Mesodermal cell (in vitro differentiated cells): ENCODE results near the gene STX19.

Experiments used
- H3K27ac ChIP-seq: 2 replicates; pipeline ENCODE4 v1.7.0; 2013; ENCODE audit warnings: mild to moderate bottlenecking, low read depth, low read length, moderate library complexity; ENCODE audit not compliant: severe bottlenecking
- H3K36me3 ChIP-seq: 2 replicates; pipeline ENCODE4 v1.7.1; 2013; ENCODE audit warnings: mild to moderate bottlenecking, low read length, moderate library complexity; ENCODE audit not compliant: control insufficient read depth, insufficient read depth
- H3K4me1 ChIP-seq: one replicate; pipeline ENCODE4 v1.7.1; 2013; ENCODE audit warnings: mild to moderate bottlenecking, low read length; ENCODE audit not compliant: insufficient read depth, control insufficient read depth, poor library complexity, severe bottlenecking
- H3K4me3 ChIP-seq: 2 replicates; pipeline ENCODE4 v1.7.0; 2013; ENCODE audit warnings: low read length, control low read depth, mild to moderate bottlenecking; ENCODE audit not compliant: insufficient read depth, poor library complexity, severe bottlenecking; ENCODE audit errors: extremely low read depth
- H3K9me3 ChIP-seq: 2 replicates; pipeline ENCODE4 v1.7.1; 2013; ENCODE audit warnings: mild to moderate bottlenecking, low read length, moderate library complexity; ENCODE audit not compliant: control insufficient read depth
- WGBS, 2 experiments: methylation state at CpG; one replicate each; pipeline ENCODE4 v1.1.5; 2013; ENCODE audit warnings: missing lambda C conversion rate in 2 of 2; ENCODE audit not compliant: insufficient coverage in 2 of 2; 5-methylcytosine and 5-hydroxymethylcytosine counted together

Gene STX19

GRCh38 chr3:93994056-93994455, 34.3 kb downstream of the STX19 start:
- Histone ChIP-seq H3K36me3 (peaks cover 13% of the 10 kb centered on the region), H3K4me1 (peaks cover 10% of the 10 kb centered on the region), H3K9me3 (no peaks in the 10 kb centered on the region), H3K4me3 (no peak overlapping the region), H3K27ac (no peak overlapping the region)
- WGBS, 2 experiments, result 82 to 96% methylated on average over 2 of the region's 3 CpGs

DNA sequence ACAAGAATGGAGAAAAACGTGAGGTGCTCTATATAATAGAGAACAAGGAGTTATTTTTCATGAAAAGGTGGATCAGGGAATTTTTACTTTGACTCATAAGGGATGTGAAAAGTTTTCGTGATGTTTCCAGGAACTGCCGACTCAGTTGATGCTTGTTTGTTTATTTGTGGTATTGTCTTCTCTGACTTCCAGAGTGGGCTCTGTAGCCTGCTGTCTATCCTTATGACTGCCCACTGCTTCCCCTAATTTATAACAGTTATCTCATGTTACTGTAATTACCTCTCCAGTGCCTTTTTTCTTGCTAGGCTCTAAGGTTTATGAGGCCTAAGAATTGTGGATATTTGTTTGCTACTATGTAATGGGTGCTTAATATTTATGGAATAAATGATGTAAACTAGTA, 36.2 kb downstream of the STX19 start:
- H3K9me3 ChIP-seq, result no peaks in the 10 kb centered on the region
- H3K4me1 ChIP-seq, result peaks cover 22% of the 10 kb centered on the region
- H3K36me3 ChIP-seq, result peaks cover 10% of the 10 kb centered on the region
- WGBS, 2 experiments, result 88 to 100% methylated on average over 1 of the region's 3 CpGs
- no peak overlapping the region for H3K4me3 ChIP-seq
- no peak overlapping the region for H3K27ac ChIP-seq

GRCh38 chr3:93991631-93992030, 36.8 kb downstream of the STX19 start:
- no CpG with 5 or more reads among the region's 2 CpGs for WGBS, 2 experiments
- H3K27ac ChIP-seq, result no peak overlapping the region
- peaks cover 7% of the 10 kb centered on the region for H3K36me3 ChIP-seq
- H3K9me3 ChIP-seq, result no peaks in the 10 kb centered on the region
- peaks cover 22% of the 10 kb centered on the region for H3K4me1 ChIP-seq
- H3K4me3 ChIP-seq, result no peak overlapping the region

DNA sequence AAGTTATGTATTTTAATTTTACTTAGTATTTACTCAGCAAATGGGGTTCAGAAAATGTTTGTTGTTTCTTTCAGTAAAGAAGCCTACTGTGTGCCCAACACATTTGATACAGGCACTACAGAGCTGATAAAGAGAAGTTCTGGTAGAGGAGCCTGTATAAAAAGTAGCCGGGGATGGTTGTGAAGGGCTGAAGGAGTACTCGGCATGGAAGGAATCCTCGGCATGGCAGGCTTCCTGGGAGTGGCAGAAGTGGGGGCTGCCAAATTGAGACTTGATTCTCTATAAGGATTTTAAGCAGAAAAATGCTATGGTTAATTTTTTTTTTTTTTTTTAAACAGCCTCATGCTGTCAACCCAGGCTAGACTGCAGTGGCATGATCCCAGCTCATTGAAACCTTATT, 39.2 kb downstream of the STX19 start:
- Histone ChIP-seq H3K4me3 (no peak overlapping the region), H3K36me3 (no peaks in the 10 kb centered on the region), H3K27ac (no peak overlapping the region), H3K4me1 (peaks cover 22% of the 10 kb centered on the region), H3K9me3 (no peaks in the 10 kb centered on the region)
- 81 to 86% methylated on average over 3 of the region's 3 CpGs for WGBS, 2 experiments

- peaks cover 22% of the 10 kb centered on the region for H3K4me1 ChIP-seq
- WGBS, 2 experiments, result 96 to 98% methylated on average over 4 to 9 of the region's 9 CpGs
- no peak overlapping the region for H3K27ac ChIP-seq
- no peaks in the 10 kb centered on the region for H3K9me3 ChIP-seq
- H3K36me3 ChIP-seq, result no peaks in the 10 kb centered on the region
- no peak overlapping the region for H3K4me3 ChIP-seq
Measured at GRCh38 chr3:93988764-93989163, 39.6 kb downstream of the STX19 start.

- H3K36me3 ChIP-seq, result no peaks in the 10 kb centered on the region
- peaks cover 22% of the 10 kb centered on the region for H3K4me1 ChIP-seq
- no peaks in the 10 kb centered on the region for H3K9me3 ChIP-seq
- H3K4me3 ChIP-seq, result no peak overlapping the region
- peak overlapping the region; percentile 47 for H3K27ac ChIP-seq
Measured at GRCh38 chr3:93988283-93988682, 40.1 kb downstream of the STX19 start.

DNA sequence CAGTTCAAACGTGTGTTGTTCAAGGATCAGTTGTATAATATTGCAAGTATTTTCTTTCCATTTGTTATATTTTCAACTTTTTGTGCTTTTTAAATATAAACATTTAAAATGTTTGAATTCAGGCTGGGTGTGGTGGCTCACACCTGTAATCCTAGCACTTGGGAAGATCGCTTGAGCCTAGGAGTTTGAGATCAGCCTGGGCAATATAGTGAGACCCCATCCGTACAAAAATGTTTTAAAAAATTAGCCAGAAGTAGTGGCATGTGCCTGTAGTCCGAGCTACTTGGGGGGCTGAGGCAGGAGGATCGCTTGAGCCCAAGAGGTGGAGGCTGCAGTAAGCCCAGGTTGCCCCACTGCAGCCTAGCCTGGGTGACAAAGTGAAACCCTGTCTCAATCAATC, 43.8 kb downstream of the STX19 start:
- H3K27ac ChIP-seq, result no peak overlapping the region
- no peaks in the 10 kb centered on the region for H3K36me3 ChIP-seq
- H3K9me3 ChIP-seq, result no peaks in the 10 kb centered on the region
- peaks cover 17% of the 10 kb centered on the region for H3K4me1 ChIP-seq
- no peak overlapping the region for H3K4me3 ChIP-seq
- 90 to 93% methylated on average over 1 to 4 of the region's 5 CpGs for WGBS, 2 experiments

DNA sequence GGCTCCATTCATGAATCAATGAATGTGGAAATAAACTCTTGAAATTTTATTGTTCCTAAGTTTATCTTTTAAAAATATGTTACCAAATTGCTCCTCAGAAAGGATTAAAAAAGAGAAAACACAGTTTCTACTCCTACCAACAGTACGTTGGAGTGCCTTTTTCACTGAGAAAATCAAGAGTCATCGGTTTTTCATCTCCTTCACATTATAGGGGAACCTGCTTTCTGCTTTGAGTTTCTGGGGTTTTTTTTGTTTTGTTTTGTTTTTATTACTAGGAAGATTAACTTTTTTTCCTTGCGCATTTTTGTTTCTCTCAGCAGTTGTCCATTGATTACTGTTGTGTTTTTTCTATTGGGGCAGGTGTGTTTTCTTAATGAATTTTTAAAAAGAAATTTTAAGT, 45.0 kb downstream of the STX19 start:
- no peaks in the 10 kb centered on the region for H3K9me3 ChIP-seq

DNA sequence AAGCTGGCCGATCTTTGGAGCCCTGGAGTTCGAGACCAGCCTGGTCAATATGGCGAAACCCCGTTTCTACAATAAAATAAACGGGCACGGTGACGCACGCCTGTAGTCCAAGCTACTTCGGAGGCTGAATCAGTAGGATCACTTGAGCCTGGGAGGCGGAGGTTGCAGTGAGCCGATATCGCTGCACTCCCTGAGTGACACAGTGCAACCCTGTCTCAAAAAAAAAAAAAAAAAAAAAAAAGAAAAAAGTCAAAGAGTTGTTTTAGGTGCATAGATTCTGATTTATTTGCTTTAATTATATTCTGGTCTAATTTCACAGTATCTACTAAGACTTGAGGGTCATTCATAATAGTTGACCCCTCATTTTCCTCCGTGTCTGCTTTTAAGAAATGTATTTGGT, 46.7 kb downstream of the STX19 start:
- no peaks in the 10 kb centered on the region for H3K9me3 ChIP-seq
- no peak overlapping the region for H3K27ac ChIP-seq
- H3K4me3 ChIP-seq, result peak overlapping the region; percentile 90
- H3K4me1 ChIP-seq, result no peaks in the 10 kb centered on the region
- H3K36me3 ChIP-seq, result no peaks in the 10 kb centered on the region
- WGBS, 2 experiments, result 92 to 93% methylated on average over 9 of the region's 13 CpGs

More for the DNA sequence above, 45.0 kb downstream of the STX19 start:
- H3K4me1 ChIP-seq, result peaks cover 5% of the 10 kb centered on the region
- 100% methylated on average over 1 of the region's 3 CpGs; no CpG with 5 or more reads in 1 of the 2 experiments for WGBS, 2 experiments
- H3K36me3 ChIP-seq, result no peaks in the 10 kb centered on the region
- H3K27ac ChIP-seq, result no peak overlapping the region
- H3K4me3 ChIP-seq, result no peak overlapping the region

DNA sequence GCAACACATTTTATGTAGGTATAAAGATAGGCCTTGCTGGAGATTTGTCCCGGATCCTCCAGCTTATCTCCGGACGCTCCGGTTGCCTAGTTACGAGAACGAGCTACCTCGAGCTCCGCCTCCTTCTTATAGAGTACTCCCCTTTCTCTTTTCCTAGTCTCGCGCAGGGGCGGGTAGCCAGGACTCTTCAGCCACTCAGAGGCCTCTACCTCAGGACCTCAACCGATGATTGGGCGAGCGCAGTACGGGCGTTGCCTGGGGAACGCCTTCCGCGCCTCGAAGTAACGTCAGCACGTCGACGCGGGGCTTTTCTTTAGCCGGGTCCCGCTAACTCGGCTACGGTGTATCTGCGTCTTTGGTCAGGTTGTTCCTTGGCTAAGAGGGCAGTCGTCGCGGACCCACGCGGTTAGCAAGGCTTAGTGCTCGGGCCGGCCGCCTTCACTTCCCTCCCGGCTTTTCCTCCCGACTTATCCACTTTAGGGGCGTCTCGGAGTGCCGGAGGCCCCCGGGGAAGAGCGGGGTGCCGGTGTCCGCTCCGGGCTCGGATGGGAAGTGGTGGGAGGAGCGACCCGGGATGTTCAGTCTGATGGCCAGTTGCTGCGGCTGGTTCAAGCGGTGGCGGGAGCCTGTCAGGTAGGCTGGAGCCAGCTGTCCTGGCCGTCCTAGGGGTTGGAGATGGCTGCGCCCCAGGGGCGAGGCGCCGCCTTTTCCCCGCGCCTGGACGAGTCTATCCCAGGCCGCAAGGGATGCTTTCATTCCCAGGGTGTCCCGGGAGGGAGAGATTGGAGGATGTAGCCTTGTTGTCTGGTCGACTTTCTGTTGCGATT, 48.3 kb downstream of the STX19 start, which contains the start of gene ARL13B:
TSS of gene ARL13B (plus strand) at position 306 of the 827 bp plus-strand sequence. CDS start at position 575, 269 bp downstream.
- 0% methylated on average over 28 to 54 of the region's 66 CpGs for WGBS, 2 experiments
- Histone ChIP-seq H3K27ac (peak within 1 kb of the TSS; percentile 96), H3K4me3 (peak within 1 kb of the TSS; percentile 90), H3K36me3 (no peaks in the 10 kb centered on the region), H3K4me1 (no peaks in the 10 kb centered on the region), H3K9me3 (no peaks in the 10 kb centered on the region)
